Lower leg skin (tissue), 3 donors: ENCODE data around the gene NUCKS1.

Experiments used
- POLR2A ChIP-seq, 2 donors: fragments of 450-650 bp; IDR thresholded peaks; one replicate each; pipeline ENCODE4 v1.6.1; 2016 to 2017; ENCODE audit warnings: antibody characterized with exemption in 2 of 2, mild to moderate bottlenecking in 1 of 2, moderate library complexity in 1 of 2
- TF ChIP-seq, protein P1 (sequence below), 3 donors: fragments of 450-650 bp; IDR thresholded peaks; one replicate each; pipeline ENCODE4 v1.5.1; 2016; ENCODE audit warnings: antibody characterized with exemption in 3 of 3, mild to moderate bottlenecking in 3 of 3, moderate library complexity in 2 of 3

GRCh38 chr1:205667909-205668643 is 81.9 kb downstream of the NUCKS1 start:
- TF ChIP-seq, protein P1, sequence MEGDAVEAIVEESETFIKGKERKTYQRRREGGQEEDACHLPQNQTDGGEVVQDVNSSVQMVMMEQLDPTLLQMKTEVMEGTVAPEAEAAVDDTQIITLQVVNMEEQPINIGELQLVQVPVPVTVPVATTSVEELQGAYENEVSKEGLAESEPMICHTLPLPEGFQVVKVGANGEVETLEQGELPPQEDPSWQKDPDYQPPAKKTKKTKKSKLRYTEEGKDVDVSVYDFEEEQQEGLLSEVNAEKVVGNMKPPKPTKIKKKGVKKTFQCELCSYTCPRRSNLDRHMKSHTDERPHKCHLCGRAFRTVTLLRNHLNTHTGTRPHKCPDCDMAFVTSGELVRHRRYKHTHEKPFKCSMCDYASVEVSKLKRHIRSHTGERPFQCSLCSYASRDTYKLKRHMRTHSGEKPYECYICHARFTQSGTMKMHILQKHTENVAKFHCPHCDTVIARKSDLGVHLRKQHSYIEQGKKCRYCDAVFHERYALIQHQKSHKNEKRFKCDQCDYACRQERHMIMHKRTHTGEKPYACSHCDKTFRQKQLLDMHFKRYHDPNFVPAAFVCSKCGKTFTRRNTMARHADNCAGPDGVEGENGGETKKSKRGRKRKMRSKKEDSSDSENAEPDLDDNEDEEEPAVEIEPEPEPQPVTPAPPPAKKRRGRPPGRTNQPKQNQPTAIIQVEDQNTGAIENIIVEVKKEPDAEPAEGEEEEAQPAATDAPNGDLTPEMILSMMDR (IDR thresholded peaks at IDR 0.05) = no peak
- TF ChIP-seq POLR2A (IDR thresholded peaks at IDR 0.05) = no peak
